Left lung (tissue), 10 donors: Measurements from ENCODE around the gene MYO19. TPM values are rescaled to one million over a fixed set of nuclear protein-coding genes. Genes with fewer than 3 reads are reported as not detected.

Source experiments
- ATAC-seq: fragments of 200-7000 bp; cut with Tn5 transposase; one replicate; pipeline ENCODE4 v1.9.1; 2020; ENCODE audit warnings: moderate library complexity
- DNase-seq, 4 donors: peaks; one replicate each; pipeline ENCODE4 v3.0.0-alpha.2; 2013 to 2020
- H3K27ac ChIP-seq, 2 donors: fragments of 200-600 bp; sonication (generic) in 1 of 2; one replicate each; pipeline versions ENCODE4 v1.5.0 to v1.8.0; 2020 to 2021
- H3K27me3 ChIP-seq, 2 donors: fragments of 200-600 bp; sonication (generic) in 1 of 2; one replicate each; pipeline versions ENCODE4 v1.5.0 to v1.8.0; 2020 to 2021
- H3K36me3 ChIP-seq, 2 donors: fragments of 200-600 bp; sonication (generic) in 1 of 2; one replicate each; pipeline versions ENCODE4 v1.5.0 to v1.8.0; 2020 to 2021
- H3K4me1 ChIP-seq, 2 donors: fragments of 200-600 bp; one replicate each; pipeline ENCODE4 v1.8.0; 2021
- H3K4me3 ChIP-seq, 2 donors: fragments of 200-600 bp; sonication (generic) in 1 of 2; one replicate each; pipeline versions ENCODE4 v1.5.0 to v1.8.0; 2020 to 2021; ENCODE audit warnings: mild to moderate bottlenecking in 1 of 2
- H3K9me3 ChIP-seq, 2 donors: fragments of 200-600 bp; sonication (generic) in 1 of 2; one replicate each; pipeline versions ENCODE4 v1.5.0 to v1.8.0; 2020 to 2021
- intact Hi-C, 2 donors: fragments of 100-400 bp; cut with DNase I; formaldehyde crosslinking; loops; one replicate each; pipeline versions ENCODE4 v1.11.2 to v1.14.2; 2022
- polyA plus RNA-seq, 6 donors: library from polyadenylated mRNA; unstranded; fragments of 120-200 nt; gene quantifications; one replicate each; pipeline ENCODE4 v1.2.1, GENCODE V29; 2013; ENCODE audit not compliant: insufficient read length in 6 of 6
- total RNA-seq, 2 donors: library from RNA; stranded (reverse); fragmentation: NEBNext Ultra II Directional; extraction: Animal tissue kit (Norgen Biotek cat#: 25700); gene quantifications; one replicate each; pipeline ENCODE4 v1.2.1, GENCODE V29; 2021
- TF ChIP-seq, protein P1 (sequence below), 2 donors: fragments of 200-600 bp; sonication (generic) in 1 of 2; IDR thresholded peaks; one replicate each; pipeline versions ENCODE4 v1.5.0 to v1.8.0; 2021; ENCODE audit warnings: antibody characterized with exemption in 2 of 2
- donor health status: DM: no; HTN: yes; CAD: no.
- donor health status: DM: no; HTN: no; CAD: no.

The MYO19 gene
- total and polyA plus RNA-seq, 8 donors, result 45.7 to 80.8 (median 50.8) TPM

DNA sequence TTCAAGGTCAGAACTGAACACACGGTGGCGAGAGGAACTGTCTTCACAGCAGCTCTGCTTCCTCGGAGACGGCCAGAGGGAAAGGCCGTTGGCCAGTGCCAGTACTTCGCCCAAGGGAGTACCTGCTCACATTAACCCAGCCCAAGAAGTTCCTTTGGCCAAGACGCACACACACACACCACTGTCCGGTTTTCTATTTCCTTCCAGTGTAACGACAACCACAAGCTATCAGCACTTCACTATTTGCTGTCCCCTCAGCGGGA, 9.3 kb upstream of the MYO19 start:
- H3K4me3 ChIP-seq, result peak overlapping the region; percentile 68 to 90
- intact Hi-C loops, result no loop called here
- peak; percentile 29 for ATAC-seq

GRCh38 chr17:36542755-36543154, 8.1 kb upstream of the MYO19 start:
- TF ChIP-seq, protein P1, sequence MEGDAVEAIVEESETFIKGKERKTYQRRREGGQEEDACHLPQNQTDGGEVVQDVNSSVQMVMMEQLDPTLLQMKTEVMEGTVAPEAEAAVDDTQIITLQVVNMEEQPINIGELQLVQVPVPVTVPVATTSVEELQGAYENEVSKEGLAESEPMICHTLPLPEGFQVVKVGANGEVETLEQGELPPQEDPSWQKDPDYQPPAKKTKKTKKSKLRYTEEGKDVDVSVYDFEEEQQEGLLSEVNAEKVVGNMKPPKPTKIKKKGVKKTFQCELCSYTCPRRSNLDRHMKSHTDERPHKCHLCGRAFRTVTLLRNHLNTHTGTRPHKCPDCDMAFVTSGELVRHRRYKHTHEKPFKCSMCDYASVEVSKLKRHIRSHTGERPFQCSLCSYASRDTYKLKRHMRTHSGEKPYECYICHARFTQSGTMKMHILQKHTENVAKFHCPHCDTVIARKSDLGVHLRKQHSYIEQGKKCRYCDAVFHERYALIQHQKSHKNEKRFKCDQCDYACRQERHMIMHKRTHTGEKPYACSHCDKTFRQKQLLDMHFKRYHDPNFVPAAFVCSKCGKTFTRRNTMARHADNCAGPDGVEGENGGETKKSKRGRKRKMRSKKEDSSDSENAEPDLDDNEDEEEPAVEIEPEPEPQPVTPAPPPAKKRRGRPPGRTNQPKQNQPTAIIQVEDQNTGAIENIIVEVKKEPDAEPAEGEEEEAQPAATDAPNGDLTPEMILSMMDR (IDR thresholded peaks at IDR 0.05), result no peak
- intact Hi-C loops, result no loop called here

More for the DNA sequence above, 9.3 kb upstream of the MYO19 start:
- Histone ChIP-seq H3K27ac (peak overlapping the region; percentile 98 to 100), H3K36me3 (peaks cover 0 to 3% of the 10 kb centered on the region in 2 donors), H3K4me1 (peaks cover 15 to 44% of the 10 kb centered on the region in 2 donors), H3K9me3 (no peaks in the 10 kb centered on the region), H3K27me3 (no peaks in the 10 kb centered on the region)
- TF ChIP-seq, protein P1 (IDR thresholded peaks at IDR 0.05), result no peak
- peak in 2 of 4 donors; percentile 53 to 63 for DNase-seq

DNA sequence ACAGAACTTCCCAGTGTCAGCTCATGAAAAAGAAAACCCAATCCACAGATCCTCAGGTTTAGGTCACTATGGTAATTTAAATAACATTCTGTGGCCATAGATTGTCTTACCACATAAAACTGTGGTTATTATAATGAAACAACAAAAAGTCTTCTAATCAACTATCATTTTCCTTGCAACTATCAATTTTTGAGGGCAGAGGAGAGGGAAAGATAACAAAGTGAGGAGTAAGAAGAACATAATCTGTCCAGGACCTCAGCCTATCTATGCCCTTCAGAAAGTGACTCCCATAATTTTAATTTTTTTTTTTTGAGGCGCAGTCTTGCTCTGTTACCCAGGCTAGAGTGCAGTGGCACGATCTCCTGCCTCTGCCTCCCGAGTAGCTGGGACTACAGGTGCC, 6.0 kb upstream of the MYO19 start:
- Histone ChIP-seq H3K27ac (no peak overlapping the region), H3K9me3 (no peaks in the 10 kb centered on the region), H3K36me3 (peaks cover 0 to 22% of the 10 kb centered on the region in 2 donors), H3K27me3 (no peaks in the 10 kb centered on the region), H3K4me3 (no peak overlapping the region), H3K4me1 (peaks cover 0 to 26% of the 10 kb centered on the region in 2 donors)
- DNase-seq, result no peak
- intact Hi-C loops, result no loop called here
- TF ChIP-seq, protein P1 (IDR thresholded peaks at IDR 0.05), result no peak
- no peak for ATAC-seq

More at GRCh38 chr17:36542755-36543154, 8.1 kb upstream of the MYO19 start:
- Histone ChIP-seq H3K27me3 (no peaks in the 10 kb centered on the region), H3K9me3 (no peaks in the 10 kb centered on the region), H3K4me1 (peaks cover 13 to 32% of the 10 kb centered on the region in 2 donors), H3K36me3 (peaks cover 0 to 14% of the 10 kb centered on the region in 2 donors), H3K27ac (no peak overlapping the region), H3K4me3 (no peak overlapping the region)
- DNase-seq, result no peak
- no peak for ATAC-seq

- TF ChIP-seq, protein P1 (IDR thresholded peaks at IDR 0.05), result no peak
- Histone ChIP-seq H3K27me3 (no peaks in the 10 kb centered on the region), H3K4me1 (peaks cover 0 to 22% of the 10 kb centered on the region in 2 donors), H3K36me3 (peaks cover 0 to 47% of the 10 kb centered on the region in 2 donors), H3K9me3 (no peaks in the 10 kb centered on the region), H3K4me3 (peak overlapping the region; percentile 88), H3K27ac (peak overlapping the region; percentile 91 to 98)
- DNase-seq, result no peak
- ATAC-seq, result peak; percentile 23
- intact Hi-C loops, result loop anchor here in 1 of 2 donors (10.0 kb wide), 1 partner anchor 59 kb away; the partner anchor contains the start of gene DHRS11
Measured at GRCh38 chr17:36535669-36536081, 1.0 kb upstream of the MYO19 start.

- no peaks in the 10 kb centered on the region for H3K27me3 ChIP-seq
- H3K4me1 ChIP-seq, result peaks cover 0 to 24% of the 10 kb centered on the region in 2 donors
- H3K4me3 ChIP-seq, result peak overlapping the region; percentile 88
- peaks cover 0 to 57% of the 10 kb centered on the region in 2 donors for H3K36me3 ChIP-seq
- DNase-seq (peak; percentile 24 to 90 (median 58)), ATAC-seq (peak; percentile 65)
- H3K27ac ChIP-seq, result peak overlapping the region; percentile 91 to 98
- intact Hi-C loops, result loop anchor here in 1 of 2 donors (10.0 kb wide), 1 partner anchor 61 kb away; the partner anchor contains the start of gene DHRS11
- H3K9me3 ChIP-seq, result no peaks in the 10 kb centered on the region
- TF ChIP-seq, protein P1 (IDR thresholded peaks at IDR 0.05), result peak; percentile 27 to 35
Measured at GRCh38 chr17:36533935-36534839, 481 bp downstream of the MYO19 start.
